Sciatic nerve (tissue), 2 donors: ENCODE results near the gene SYAP1. TPM values are rescaled to one million over a fixed set of nuclear protein-coding genes. Genes with fewer than 3 reads are reported as not detected.
"Not testable (repeated sequence)": the region's sequence is repeated elsewhere in the genome, so short reads cannot be mapped to it uniquely, and the experiment has no call there.

Experiments used
- ATAC-seq: fragments of 200-7000 bp; cut with Tn5 transposase; one replicate; pipeline ENCODE4 v1.9.1; 2020; ENCODE audit warnings: mild to moderate bottlenecking, moderate library complexity
- DNase-seq: peaks from one replicate; pipeline ENCODE4 v3.0.0-alpha.2; 2020; ENCODE audit warnings: low spot score
- intact Hi-C: fragments of 100-400 bp; cut with DNase I; formaldehyde crosslinking; loops from one replicate; pipeline ENCODE4 v1.14.2; 2022
- total RNA-seq: library from RNA; stranded (reverse); fragmentation: NEBNext Ultra II Directional; extraction: Animal tissue kit (Norgen Biotek cat#: 25700); gene quantifications from one replicate; pipeline ENCODE4 v1.2.1, GENCODE V29; 2021
- donor health status: DM: no; HTN: no; CAD: no.
- donor health status: DM: no; HTN: no; CAD: no.

SYAP1 gene, protein sequence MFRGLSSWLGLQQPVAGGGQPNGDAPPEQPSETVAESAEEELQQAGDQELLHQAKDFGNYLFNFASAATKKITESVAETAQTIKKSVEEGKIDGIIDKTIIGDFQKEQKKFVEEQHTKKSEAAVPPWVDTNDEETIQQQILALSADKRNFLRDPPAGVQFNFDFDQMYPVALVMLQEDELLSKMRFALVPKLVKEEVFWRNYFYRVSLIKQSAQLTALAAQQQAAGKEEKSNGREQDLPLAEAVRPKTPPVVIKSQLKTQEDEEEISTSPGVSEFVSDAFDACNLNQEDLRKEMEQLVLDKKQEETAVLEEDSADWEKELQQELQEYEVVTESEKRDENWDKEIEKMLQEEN
- total RNA-seq, result 23.4 TPM

DNA sequence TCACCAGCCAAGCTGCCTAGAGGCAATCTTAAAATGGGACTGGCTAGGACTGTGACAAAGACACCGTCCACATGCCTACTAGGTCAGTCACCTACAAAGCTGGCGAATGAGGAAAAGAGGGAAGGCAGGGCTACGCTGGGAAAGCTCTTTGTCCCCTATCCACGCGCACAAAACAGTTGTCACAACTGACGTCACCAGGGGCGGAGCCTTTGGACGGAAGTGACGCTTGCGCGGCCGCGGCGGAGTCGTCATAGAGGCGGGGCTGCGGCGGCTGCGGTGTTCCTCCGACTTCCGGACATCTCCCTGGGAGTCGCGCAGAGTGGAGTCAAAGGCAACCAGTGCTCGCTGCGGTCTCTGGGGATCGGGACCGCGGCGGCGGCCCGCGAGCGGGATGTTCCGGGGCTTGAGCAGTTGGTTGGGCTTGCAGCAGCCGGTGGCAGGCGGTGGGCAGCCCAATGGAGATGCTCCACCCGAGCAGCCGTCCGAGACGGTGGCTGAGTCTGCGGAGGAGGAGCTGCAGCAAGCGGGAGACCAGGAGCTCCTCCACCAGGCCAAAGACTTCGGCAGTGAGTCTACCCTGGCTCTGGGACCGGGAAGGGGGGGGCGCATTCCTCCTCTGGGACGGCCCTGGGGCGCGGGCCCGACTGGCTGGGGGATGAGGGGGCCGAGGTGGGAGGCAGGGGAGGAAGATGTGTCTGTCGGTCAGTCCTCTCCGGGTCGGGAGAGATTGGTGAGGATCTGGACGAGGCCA, at the start of gene SYAP1:
TSS of gene SYAP1 (plus strand) at position 279 of the 751 bp plus-strand sequence. CDS start at position 392, 113 bp downstream.
- peak; percentile 99 for ATAC-seq
- DNase-seq, result peak; percentile 99
- intact Hi-C loops, result no loop called here

- intact Hi-C loops, result no loop called here
- DNase-seq (no peak), ATAC-seq (peak; percentile 85)
Measured at GRCh38 chrX:16671005-16671404, 48.4 kb upstream of the SYAP1 start.

- intact Hi-C loops, result no loop called here
- ATAC-seq, result no peak
- no peak for DNase-seq
Measured at GRCh38 chrX:16678689-16679088, 40.7 kb upstream of the SYAP1 start.

- DNase-seq, result no peak
- intact Hi-C loops, result no loop called here
- ATAC-seq, result no peak
Measured at GRCh38 chrX:16683007-16683664, 36.3 kb upstream of the SYAP1 start.

- intact Hi-C loops, result no loop called here
- DNase-seq (no peak), ATAC-seq (no peak)
Measured at GRCh38 chrX:16687514-16687913, 31.9 kb upstream of the SYAP1 start.

- DNase-seq, result peak; percentile 78
- intact Hi-C loops, result no loop called here
- peak; percentile 75 for ATAC-seq
Measured at GRCh38 chrX:16695079-16695676, 24.2 kb upstream of the SYAP1 start.

- DNase-seq, result no peak
- intact Hi-C loops, result no loop called here
- ATAC-seq, result no peak
Measured at GRCh38 chrX:16696956-16697355, 22.5 kb upstream of the SYAP1 start.

DNA sequence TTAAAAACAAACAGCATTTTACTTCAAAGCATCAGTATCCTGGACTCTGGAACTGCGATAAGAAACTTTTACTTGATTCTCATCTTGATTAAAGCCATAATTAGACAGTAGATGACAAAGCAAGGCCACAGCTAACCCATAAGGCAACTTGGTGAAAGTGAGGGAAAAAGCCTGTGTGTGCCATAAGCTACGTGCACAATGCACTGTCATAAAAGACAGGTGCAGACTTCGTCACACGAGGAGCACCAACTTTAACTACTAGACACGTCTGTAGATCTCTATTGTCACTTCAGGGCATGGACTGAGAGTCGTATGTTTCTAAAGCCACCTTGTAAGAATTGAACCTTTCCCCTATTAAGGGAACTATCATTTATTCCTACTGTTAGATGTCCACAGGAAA, 20.0 kb upstream of the SYAP1 start:
- no peak for DNase-seq
- intact Hi-C loops, result no loop called here

GRCh38 chrX:16700734-16701133, 18.7 kb upstream of the SYAP1 start:
- intact Hi-C loops, result no loop called here
- no peak for DNase-seq
- no peak for ATAC-seq

More for the DNA sequence above, 20.0 kb upstream of the SYAP1 start:
- ATAC-seq, result no peak

DNA sequence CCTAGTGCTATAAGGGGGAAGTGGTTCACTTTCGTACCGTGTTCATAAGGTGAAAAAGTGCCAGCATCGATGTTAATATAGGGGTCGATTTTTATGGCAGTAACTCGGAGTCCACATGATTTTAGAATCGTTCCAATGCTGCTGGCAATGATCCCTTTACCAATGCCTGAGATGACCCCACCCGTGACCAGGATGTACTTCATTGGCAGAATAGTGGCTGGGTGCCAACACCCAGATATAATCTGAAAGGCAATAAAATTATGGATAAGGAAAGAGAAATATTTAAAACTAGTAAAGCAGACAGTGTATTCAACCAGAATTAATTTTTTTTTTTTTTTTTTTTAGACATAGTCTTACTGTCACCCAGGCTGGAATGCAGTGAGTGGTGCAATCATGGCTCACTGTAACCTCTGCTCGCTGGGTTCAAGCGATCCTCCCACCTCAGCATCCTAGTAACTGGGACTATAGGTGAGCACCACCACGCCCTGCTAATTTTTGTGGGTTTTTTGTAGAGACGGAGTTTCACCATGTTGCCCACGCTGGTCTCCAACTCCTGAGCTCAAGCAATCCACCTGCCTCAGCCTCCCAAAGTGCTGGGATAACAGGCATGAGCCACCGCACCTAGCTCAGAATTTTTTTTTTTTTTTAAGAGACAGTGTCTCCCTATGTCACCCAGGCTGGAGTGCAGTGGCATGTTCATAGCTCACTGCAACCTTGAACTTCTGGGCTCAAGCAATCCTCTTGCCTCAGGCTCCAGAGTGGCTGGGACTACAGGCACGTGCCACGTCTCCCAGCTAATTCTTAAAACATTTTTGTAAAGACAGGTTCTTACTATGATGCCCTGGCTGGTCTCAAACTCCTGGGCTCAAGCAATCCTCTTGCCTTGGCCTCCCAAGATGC, 16.5 kb upstream of the SYAP1 start:
- ATAC-seq (no peak), DNase-seq (no peak)
- intact Hi-C loops, result no loop called here

DNA sequence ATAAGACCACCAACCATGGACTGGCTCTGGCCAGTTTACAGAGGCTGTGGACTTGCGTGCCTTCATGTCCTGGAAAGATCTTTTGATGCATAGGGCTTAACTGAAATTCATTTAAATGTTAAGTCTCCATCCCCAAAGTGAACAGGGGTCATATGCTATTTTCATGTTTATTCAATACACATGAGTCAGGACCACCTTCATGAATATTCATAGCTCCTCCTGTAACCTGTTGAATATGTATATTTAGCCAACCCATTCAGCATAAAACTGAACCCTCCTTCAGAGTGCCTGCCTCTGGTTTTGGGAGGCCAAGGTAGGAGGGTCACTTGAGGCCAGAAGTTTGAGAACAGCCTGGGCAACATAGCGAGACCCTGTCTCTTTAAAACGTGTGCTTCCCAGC, 14.0 kb upstream of the SYAP1 start:
- intact Hi-C loops, result no loop called here
- ATAC-seq, result no peak
- no peak for DNase-seq

- DNase-seq (no peak), ATAC-seq (no peak)
- intact Hi-C loops, result no loop called here
Measured at GRCh38 chrX:16708016-16708415, 11.4 kb upstream of the SYAP1 start.

DNA sequence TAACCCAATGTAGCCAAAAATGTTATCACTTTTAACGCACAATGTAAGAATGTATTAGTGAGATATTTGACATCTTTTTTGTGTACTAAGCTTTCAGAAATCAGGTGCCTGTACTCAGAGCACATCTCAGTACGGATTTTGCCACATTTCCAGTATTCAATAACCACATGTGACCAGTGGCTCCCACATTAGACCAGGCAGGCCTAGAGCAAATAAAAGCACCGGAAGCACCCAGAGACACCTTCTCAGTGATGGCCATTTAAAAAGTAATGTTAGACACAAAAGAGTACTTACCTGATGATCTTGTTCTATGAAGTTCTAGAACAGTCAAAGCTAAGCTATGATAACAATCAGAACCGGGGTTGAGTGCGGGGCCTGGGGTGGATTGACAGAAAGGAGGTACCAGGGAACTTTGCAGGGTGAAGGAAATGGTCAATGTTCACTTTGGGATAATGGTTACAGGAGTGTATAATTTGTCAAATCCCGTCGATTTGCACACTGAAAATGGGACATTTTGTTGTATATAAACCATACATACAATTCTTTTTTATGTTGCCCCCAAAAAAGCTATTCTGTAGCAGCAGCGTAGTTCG, 8.1 kb upstream of the SYAP1 start:
- intact Hi-C loops, result no loop called here
- ATAC-seq (peak; percentile 10), DNase-seq (no peak)

DNA sequence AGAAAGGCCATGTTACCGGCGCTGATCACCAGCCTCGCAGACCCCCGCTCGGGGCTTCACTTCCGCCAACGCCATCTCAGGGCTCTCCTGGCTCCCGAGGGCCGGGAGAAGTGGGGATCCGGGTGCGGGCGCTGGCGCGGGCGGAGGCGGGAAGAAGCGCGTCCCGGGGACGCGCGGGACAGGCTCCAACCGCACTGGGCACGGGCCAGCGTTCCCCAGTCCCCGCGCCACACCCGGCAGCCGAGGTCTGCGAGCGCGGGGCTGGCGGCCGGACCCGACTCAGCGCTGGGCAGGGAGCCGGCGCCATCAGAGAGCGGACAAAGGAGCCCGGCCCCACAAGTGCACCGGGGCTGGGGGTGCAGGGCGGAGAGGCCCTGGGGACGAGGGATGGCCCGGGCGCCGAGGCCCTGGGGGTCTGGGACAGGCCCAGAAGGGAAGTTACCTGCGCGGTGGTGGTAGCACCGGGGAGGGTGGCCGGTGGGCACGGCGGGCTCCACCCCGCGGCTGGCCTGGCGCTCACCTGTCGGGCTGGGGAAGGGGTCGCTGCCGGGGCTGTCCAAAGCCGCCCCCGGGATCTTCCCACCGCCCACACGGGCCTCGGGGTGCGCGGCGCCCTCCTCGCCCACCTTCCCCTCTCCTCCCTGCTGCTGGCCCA, 7.4 kb upstream of the SYAP1 start:
- intact Hi-C loops, result no loop called here
- ATAC-seq, result peak; percentile 27
- no peak for DNase-seq

DNA sequence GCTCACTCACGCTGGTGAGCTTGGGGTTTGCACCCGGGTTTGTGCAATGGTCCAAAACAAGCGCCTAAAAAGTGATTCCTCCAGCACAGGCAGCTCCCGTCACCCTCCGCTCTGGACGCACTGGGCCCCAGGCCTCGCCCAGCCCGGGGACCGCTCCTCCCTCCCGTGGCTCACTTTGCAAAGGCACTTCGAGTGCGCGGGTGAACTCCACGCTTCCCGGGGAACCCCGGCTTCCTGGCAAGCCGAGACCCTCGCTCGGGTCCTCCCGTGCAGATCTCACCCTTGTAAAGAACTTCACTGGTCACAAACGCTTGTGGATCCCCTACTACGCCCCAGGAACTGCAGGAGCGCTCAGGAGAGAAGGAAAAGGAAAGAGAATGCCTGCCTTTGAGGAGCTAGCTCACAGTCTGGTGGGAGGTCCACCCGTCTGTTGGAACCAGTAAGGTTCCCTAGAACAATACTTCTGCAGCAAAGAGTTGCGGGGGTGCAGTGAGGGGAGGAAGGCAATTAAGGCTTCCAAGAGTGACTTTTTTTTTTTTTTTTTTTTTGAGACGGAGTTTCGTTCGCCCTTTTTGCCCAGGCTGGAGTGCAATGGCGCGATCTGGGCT, 6.8 kb upstream of the SYAP1 start, which contains the start of gene CTPS2:
TSS of gene CTPS2 (minus strand) at position 122 of the 608 bp plus-strand sequence. CDS start 9,767 bp downstream, outside the sequence.
- peak; percentile 80 for DNase-seq
- ATAC-seq, result peak; percentile 93
- intact Hi-C loops, result no loop called here

GRCh38 chrX:16714504-16714903, 4.9 kb upstream of the SYAP1 start:
- ATAC-seq, result no peak
- intact Hi-C loops, result no loop called here
- DNase-seq, result no peak

GRCh38 chrX:16715638-16716037, 3.8 kb upstream of the SYAP1 start:
- ATAC-seq, DNase-seq, intact Hi-C loops: not testable (repeated sequence)
